Measurements from ENCODE around the gene WDR3. TPM values are rescaled to one million over a fixed set of nuclear protein-coding genes. Genes with fewer than 3 reads are reported as not detected.

Gene WDR3
- total RNA-seq, 1 experiment from 2014 or later: 61.4 TPM

DNA sequence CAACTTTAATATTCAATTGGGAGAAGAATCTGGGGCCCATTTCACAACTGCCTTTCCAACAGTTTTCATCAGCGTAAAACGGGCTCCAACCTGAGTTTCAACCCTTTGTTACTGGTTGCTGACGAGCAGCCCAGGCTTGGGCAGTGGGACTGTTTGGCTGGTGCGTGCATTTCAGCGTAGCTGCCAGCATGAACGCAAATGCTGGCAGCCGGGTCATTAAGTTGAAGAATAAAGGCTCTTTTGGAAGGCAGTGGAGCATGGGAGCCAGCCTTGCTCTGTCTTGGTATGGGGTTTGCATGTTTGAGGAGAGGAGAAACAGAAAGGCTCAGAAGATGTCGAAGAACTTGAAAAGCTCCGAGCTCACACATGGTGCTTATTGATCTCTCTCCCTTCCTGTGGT lies 40.7 kb downstream of the WDR3 start:
- Histone ChIP-seq H3K14ac (ENCODE audit: insufficient read depth, low read length) (no peak overlapping the region), H4K8ac (replicated peaks; ENCODE audit: insufficient read length, low read depth, low read length) (no peak overlapping the region), H2BK120ac (ENCODE audit: low read depth, low read length, poor library complexity, severe bottlenecking) (no peak overlapping the region), H3T11ph (ENCODE audit: low read length) (no peak overlapping the region), H3K79me2 (ENCODE audit: insufficient read depth, low read length) (no peaks in the 10 kb centered on the region), H2BK5ac (ENCODE audit: insufficient read length, low read length) (no peak overlapping the region), H3K4ac (ENCODE audit: low read depth, low read length) (no peak overlapping the region), H4K91ac (ENCODE audit: insufficient read length, low read depth, low read length) (no peak overlapping the region), H2BK12ac (ENCODE audit: insufficient read length, low read depth, low read length) (no peak overlapping the region), H3K56ac (ENCODE audit: insufficient read length, low read depth, low read length) (no peak overlapping the region), H3K23ac (ENCODE audit: insufficient read length, low read depth, low read length) (no peak overlapping the region), H3K18ac (ENCODE audit: insufficient read length, low read depth, low read length) (no peak overlapping the region), H4K5ac (ENCODE audit: insufficient read length, low read depth, low read length) (no peak overlapping the region), H3K27ac (ENCODE audit: insufficient read length, low read depth, low read length) (no peak overlapping the region), H3K4me2 (ENCODE audit: insufficient read depth, insufficient read length, low read length) (no peak overlapping the region), H3K27me3 (ENCODE audit: insufficient read depth, low read length) (no peaks in the 10 kb centered on the region), H3K4me1 (ENCODE audit: insufficient read depth, low read length) (no peaks in the 10 kb centered on the region), H4K20me1 (ENCODE audit: control insufficient read depth, insufficient read depth, insufficient read length) (no peaks in the 10 kb centered on the region), H3K23me2 (ENCODE audit: insufficient read length, low read depth, low read length, poor library complexity, severe bottlenecking) (peaks cover 3% of the 10 kb centered on the region), H2BK20ac (ENCODE audit: low read depth, low read length, poor library complexity, severe bottlenecking) (no peak overlapping the region), H2AK5ac (ENCODE audit: insufficient read length, low read length) (no peak overlapping the region), H3K9ac (ENCODE audit: extremely low read depth, insufficient read length, low read length) (no peak overlapping the region), H2AFZ (ENCODE audit: low read length) (no peak overlapping the region), H3K9me3 (ENCODE audit: control insufficient read depth, low read depth, low read length) (no peaks in the 10 kb centered on the region), H2BK15ac (ENCODE audit: low read depth, low read length) (no peak overlapping the region), H3K79me1 (ENCODE audit: insufficient read depth, low read depth, low read length, poor library complexity, severe bottlenecking) (no peaks in the 10 kb centered on the region)
- Mint-ChIP-seq H3K9me3 (no peaks in the 10 kb centered on the region), H3K27ac (no peak overlapping the region), H3K4me3 (no peak overlapping the region), H3K36me3 (ENCODE audit: insufficient read depth in 1 of 3, low read depth in 3 of 3) (no peaks in the 10 kb centered on the region; a peak in 1 of 7 replicates), H3K27me3 (ENCODE audit: low read depth) (no peaks in the 10 kb centered on the region), H3K4me1 (peaks cover 13 to 17% of the 10 kb centered on the region in 2 experiments)
- DNase-seq: no peak
- no CpG with 5 or more reads among the region's 9 CpGs for WGBS (ENCODE audit: extremely low coverage, insufficient read length, low lambda C conversion rate)
- TF ChIP-seq CTCF (conservative IDR thresholded peaks at IDR 0.05): no peak
